Measurements from ENCODE around the gene CAMKV.

CAMKV gene

DNA sequence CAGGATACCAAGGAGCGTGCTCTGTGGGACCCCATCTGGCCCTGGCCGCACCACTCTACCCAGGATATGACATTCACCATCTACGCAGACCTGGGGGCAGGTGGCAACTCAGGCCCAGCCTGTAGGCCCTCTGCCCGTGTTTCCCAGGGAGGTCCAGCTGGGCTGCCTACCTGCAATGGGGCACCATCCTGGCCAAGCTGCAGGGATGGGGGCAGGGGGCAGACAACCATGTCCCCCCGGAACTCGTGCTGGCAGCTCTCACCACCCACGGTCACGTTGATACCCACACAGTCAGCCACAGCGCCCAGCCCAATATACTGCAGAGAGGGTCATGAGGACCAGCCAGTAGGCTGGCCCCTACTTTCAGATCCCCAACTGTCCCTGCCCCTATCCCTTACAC is 26.1 kb upstream of the CAMKV start:
- no peak for DNase-seq (ENCODE audit: low read depth)

DNA sequence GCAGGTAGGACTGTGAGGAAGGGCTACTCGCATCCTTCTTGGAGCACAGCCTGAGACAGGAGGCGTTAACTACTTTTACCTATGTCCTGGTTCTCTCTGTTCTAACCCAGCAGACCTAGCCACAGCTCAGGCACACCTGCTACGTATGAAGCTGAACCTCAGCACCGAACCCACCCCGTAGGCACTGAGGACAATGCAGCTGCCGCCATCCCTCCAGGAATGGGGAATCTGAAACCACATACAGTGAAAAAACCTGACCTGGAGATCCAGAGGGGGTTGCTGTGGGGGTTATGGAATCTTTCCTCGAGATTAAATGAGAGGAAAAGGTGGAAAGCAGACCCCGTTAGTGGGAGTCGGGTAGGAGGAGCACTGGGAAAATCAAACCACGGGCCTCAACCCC is 19.6 kb upstream of the CAMKV start:
- DNase-seq (ENCODE audit: low read depth): no peak

DNA sequence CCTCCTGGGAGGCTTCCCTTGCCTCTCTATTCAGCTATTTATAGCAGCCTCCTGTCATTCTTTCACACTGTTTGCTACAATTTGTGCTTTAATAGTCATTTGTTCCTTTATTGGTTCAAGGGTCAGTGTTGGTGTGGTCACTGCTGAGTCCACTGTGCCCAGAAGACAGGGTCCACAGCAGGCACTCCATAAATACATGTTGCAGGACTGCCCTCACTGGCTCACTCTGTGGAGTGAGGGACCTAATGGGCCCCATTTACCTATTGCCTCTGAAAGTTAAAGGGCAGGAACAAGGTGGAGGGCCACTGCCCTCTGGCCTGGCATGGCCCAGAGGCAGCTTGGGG is 17.2 kb upstream of the CAMKV start:
- DNase-seq (ENCODE audit: low read depth): no peak

DNA sequence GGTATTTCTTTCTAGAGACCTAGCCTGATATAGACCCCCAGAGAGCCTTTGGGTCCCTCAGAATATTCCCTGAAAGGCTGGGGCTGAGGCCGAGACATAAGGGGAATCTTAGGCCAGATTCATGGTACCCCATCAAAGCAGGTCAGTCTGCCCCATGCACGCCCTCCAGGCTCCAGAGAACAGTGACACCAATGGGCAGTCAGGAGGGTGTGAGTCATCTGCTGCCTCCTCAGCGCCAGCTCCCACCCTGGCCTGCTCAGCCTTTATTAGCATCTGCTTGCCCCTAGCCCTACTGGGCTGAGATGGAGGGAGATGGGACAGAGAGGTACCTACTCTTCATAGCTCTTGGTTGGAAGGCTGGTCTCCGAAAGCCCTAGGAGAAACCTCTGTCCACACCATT is 14.3 kb upstream of the CAMKV start:
- no peak for DNase-seq (ENCODE audit: low read depth)

DNA sequence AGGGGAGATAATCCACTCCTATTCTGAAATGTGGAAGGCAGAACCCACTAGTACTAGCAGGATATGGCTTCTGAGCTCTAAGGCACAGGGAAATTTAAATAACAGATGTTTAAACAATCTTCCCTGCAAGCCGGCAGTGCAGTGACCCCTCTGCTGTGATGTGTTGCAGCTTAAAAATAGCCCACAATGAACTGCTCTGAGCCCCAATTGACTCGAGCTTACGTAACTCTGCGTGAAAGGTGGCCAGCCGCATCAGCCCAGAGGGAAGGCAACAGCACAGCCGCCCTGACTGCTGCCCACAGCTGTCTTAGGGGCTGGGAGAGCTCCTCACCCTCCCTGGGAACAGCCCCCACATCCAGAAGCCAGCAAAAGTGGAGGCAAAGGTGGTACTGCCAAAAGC is 12.5 kb upstream of the CAMKV start:
- DNase-seq (ENCODE audit: low read depth): no peak

DNA sequence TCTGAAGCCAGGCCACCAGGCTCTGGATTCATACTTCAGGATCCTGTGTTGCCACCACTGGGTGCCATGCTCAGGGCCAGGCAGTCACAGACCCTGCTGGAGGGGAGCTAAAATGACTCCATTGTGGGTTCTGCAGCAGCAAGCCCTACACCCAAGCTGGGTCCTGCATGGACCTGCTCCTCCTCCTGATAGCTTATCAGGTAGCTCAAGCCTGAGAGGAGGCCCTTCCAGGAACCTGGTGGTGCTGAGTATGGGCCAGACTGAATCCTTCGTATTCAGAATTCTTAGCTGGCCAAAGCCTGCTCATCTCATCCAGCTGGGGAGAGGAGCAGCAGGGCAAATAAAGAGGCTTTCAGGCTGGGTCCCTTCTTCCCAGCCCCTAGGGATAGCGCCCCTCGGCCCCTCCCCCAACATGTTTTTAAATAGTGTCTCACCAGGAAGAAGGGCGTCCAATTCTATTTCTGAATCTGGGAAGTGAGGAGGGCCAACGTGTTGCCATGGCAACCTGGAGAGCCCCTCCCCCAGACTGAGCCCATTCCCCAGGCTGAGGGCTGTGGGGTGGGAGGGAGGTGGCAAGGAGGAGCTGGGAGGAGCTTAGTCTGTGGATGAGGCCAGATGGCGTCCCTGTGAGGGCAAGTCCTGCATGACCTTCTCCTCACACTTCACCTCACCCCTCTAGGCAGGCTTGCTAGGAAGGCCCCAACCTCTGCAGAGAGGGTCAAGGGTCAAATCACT is 11.0 kb upstream of the CAMKV start:
- DNase-seq (ENCODE audit: low read depth): no peak

DNA sequence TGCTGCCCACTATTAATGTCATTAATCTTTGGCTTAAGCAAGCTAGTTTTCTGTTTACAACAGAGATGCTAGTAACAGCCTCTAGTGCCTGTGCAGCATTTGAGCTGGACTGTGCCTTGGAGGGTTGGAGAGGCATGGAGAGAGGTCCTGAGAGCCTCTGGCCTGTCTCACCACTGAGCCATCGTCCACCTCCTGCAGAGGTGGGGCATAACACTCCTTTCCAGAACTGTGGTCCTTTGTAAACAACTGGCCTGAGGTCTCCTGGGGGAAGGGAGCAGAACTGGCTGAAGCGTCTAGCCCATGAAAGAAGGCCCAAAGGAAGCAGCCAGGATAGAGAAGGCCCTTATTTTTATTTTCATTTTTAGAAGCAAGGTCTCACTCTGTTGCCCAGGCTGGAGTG is 10.0 kb upstream of the CAMKV start:
- DNase-seq (ENCODE audit: low read depth): no peak

DNA sequence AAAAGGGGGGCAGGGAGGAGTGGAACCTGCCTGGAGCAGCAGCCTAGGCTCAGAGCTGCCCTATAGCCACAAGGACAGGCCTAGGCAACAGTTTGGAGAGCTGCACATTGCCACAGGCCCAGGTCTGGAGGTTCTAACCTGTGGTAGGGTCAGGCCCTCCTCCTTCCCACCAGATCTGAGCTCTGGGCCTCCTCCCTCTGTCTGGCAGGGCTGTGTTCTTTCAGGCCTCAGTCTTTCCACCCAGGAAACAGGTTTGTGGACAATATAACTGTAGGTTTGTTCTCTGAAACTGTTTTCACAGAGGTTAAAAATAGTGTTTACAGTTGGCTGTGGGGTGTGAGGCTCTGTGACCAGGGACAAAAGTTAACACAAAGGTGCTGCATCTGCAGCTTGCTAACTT is 9.0 kb upstream of the CAMKV start:
- no peak for DNase-seq (ENCODE audit: low read depth)

DNA sequence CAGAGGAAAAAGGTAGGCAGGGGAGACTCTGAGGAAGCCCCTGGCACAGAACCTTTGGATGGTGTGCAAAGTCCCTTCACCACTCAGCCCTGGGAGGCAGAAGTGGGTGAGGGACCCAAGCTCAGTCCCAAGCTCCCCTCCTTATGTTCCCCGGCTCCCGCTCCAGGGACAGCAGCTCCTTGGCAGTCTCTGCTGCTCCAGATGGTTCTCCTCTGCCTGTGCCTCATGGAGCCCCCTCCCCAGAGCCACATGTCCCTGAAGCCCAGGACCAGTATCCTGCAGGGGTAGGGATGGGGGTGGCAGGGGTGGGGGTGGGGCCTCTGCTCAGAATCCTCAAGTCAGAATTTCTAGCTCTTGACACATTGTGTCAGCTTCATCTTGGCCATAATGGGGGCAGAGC is 8.0 kb upstream of the CAMKV start:
- DNase-seq (ENCODE audit: low read depth): no peak

DNA sequence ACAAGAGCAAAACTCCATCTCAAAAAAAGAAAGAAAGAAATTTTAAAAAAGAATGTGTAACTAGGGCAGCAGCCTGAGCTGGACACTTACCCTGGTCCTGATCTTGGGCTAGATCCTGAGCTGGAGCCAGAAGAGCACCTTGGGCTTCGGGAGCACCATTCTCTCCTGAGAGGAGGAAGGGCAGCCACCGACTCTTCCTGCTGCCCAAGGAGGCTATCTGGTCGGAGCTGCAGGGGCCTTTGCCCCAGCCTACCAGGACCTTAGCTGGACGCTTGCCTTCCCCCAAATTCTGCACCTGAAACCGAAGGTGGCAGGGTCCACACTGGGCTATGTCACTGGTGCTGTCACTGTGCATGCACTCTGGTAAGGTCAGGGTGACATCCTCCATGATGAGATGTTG is 6.9 kb upstream of the CAMKV start:
- DNase-seq (ENCODE audit: low read depth): no peak

DNA sequence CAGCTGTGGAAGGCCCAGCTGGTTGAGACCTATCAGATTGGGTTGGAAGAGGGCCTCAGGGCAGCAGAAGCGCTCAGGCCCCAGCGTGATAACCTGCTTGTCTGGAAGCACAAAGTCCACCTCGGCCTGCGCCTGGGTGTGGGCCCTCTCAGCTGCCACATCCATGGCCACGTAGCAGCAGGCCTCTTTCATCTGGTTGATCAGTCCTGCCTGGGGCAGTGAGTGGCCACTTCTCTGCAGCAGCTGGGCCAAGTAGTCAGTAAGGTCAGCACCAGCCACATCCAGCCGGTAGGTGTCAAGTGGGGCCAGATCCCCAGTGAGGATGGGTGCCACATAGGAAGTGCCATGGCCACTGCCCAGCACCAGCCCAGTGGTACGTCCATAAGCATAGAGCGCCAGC is 3.9 kb upstream of the CAMKV start:
- DNase-seq (ENCODE audit: low read depth): no peak

DNA sequence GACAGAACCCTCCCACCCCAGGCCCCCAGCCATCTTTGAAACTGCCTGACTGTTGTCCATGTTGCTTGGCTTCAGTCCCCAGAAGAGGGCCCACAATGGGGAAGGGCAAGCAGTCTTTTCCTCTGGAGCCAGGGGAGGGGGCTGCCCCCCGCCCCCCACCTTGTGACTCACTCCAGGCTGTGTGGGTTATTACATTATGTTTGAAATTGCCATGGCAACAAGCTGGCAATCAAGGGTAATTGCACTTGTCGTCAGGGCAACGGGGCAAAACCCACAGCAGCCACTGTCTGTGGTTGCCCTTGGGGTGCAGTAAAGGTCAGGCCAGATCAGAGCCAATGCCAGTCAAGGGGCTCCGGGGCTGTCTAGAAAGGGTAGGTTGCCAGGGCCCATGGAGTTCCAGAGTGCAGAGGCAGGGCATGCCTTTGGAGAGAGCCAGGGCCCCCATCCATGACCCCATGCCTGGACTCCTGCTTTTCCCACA is 3.1 kb upstream of the CAMKV start:
- peak; percentile 41 for DNase-seq (ENCODE audit: low read depth)

DNA sequence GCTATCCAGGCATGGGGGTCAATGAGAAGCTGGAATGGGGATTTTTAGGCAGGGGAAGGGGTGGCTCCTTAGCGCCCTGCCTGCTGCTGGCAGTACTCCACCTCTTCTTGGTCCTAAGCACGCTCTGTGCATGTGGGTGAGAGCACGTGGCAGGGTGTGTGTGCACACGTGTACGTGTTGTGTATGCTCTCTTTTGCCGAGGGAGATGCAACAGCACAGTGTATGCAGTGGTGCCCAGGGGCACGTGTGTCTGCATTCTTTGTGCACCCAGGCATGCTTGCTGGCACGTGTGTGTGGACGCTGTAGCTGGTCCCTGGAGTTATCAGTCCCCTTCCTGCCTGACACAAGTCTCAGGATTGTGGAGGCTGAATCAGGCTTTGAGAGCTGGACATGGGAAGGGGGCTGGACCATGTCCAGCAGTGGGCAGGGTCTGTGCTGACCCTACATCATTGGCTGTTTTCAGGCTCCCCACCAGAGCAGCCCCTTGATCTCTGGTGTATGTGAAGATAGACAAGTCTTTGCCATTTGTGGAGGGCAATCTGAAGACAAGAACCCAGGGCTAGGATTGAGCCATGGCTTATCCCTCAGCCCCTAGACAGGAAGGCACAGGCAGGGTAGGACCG is 1.9 kb upstream of the CAMKV start:
- DNase-seq (ENCODE audit: low read depth): no peak

DNA sequence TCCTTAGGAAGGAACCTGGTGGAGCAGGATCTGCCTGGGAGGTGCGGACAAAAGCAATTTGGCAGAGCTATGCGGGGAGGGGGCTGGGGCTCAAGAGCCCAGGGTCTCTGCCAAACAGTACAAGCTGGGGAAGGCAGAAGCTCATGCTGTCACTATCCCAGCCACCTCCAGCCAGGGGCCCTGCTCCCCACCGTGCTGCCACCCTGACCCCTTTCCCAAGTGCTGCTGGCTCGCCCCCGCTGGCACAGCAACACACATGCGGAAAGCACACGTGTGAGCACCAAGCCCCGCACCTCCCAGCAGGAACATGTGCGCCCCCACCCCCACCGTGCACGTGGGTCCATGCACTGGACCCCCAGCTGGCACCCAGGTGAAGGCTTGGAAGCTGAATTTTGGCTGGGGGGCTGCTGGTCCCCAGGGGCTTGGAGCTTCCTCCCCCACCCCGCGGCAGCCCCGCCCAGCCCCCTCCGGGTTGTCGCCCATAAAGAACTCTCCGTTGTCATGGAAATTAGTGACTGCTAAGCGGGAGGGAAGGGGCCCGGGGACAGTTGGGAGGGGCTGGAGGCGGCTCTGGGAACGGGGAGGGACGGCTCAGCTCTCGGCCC is 742 bp downstream of the CAMKV start:
- no peak for DNase-seq (ENCODE audit: low read depth)

DNA sequence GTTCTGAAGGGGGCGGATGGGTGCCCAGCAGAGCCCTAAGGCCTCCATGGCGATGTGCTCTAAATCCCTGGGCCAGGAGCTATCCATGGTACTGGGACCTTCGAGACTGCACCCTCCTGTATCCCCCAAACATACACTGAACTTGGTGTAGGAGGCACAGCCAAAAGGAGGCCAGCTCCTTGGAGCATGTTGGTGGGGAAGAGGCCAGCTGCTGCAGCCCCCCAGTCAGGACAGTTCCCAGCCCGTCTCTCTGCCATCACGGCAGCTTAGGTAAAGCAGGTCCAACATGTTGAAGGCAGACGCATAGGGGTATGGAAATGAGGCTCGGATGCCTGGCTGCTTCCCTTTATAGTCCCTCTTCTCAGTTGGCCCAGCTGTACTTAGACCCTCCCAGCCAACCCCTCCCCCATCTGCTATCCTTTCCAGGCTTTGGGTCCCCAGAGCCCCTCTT is 1.8 kb downstream of the CAMKV start:
- DNase-seq (ENCODE audit: low read depth): no peak

DNA sequence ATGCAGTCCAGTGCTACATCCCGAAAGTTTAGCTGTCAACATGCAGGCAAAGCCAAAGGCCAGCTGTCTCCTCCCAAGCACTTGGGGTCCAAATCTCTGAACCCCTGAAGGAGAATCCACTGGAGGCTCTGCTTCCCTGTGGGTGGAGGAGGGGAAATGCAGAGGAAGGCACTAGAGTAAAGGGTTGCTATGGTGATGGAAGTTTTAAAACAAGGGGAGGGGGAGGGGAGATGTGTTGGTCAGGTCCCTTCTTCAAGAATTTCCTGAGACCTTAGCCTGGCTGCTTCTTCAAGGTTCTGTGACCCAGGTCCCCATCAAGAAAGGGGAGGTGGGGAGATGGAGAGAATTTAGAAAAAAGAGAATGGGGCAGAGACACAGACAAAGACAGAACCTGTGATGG is 2.3 kb downstream of the CAMKV start:
- no peak for DNase-seq (ENCODE audit: low read depth)

DNA sequence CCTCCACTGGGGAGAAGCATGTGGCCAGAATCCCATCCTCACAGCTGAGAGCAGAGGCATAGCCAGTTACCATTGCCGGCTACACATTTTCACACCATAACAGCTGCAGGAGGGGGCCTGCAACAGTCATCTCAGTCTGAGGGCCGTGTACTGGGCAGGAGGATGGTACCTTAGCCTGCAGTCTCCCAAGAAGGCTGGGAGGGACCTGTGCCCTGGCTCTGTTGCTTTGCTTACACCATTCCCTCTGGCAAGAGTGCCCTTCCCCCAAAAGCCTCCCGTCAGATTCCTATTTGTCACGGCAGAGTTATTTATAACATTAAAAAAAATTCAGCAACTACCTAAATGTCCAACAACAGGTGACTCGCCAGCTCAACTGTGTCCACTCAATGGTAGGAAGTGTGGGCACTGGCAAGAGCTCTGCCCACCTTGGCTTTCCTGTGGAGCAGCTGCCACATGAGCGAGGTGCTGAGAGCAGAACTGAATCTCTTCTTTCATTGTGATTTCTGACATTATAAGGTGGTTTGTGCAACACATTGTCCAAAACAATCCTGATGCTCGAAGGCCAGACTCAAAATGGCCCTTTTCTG is 4.4 kb downstream of the CAMKV start:
- no peak for DNase-seq (ENCODE audit: low read depth)

DNA sequence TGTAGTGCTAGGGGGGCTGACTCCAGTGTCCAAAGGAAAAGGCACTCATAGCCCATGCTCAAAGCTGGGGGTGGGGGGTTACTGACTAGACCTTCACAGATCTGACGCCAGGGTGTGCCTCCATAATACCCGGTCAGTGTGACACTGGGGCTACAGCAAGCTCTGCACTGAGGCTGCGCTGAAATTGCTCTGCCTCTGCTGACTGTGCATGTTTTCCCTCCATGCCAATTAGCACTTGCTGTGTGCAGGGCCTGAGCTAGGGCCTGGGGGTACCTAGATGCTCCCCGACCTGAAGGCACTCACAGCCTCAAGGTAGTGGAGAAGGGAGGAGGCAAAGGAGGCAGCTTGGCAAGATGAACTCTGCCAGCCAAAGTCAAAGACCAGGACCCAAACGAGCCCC is 5.2 kb downstream of the CAMKV start:
- no peak for DNase-seq (ENCODE audit: low read depth)

DNA sequence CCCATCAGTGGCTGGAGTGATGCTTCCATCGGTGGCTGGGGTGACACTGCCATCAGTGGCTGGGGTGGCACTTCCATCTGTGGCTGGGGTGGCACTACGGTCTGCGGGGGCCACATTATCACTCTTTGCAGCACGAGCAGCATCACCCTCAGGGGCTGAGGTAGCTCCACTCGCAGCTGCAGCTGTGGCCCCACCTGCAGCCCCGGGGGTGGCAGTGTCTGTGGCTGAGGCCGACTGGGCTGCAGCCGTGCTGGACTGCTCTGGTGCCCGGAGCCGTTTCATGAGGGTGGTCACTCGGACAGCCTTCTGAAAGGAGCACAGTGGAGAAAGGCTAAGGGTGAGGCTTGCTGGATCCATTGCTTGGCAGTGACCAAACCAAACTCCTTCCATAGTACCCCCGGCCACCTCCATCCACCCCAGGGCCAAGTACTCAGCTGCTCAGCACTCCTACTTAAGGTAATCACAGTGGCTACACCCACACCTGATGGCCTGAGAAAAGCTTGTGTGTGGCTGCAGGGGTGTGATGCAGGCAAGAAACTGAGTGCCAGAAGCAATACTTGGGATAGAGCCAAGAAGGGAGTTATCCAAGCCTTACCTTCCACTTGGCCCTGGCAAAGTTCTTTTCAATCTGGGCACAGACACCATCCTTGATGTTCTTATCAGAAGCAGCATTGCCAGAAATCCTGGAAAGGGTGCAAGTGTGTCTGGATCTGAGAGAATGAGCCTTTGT is 10.0 kb downstream of the CAMKV start:
- no peak for DNase-seq (ENCODE audit: low read depth)

DNA sequence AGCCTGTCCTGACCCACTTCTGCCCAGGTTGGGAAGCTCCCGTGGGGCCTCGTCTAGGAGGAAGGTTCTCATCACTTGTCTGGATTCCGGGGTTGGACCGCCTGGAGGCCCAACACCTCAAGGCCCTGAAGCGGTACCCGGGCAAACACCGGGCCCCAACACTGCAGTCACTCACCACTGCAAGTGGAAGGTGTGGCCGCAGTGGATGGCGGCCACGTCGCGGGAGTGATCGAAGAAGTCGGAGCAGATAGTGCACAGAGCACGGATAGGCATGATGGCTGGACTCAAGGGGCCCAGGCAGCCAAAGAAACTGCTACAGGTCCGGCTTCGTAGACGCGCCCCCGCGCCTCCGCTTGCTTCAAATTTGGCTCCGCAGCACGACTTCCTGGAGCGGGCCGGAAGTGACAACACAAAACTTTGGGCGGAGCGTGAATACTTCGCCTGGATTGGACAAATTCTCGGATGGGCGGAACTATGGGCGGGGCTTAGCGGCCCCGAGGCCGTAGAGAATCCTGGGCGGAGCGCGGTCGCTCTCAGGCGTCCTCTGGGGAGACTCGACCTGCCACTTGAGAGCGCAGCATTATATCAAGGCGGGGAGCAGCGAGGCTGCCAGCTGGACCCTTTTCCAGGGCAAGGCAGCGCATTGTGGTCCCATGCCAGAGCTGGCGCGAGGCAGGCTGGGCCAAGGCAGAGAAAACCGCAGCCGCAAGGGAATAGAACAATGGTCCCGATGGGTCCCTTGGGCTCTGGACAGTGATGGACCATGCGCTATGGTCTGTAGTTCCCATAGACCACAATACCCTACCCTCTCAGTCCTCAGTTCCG is 13.3 kb downstream of the CAMKV start, which contains the start of gene TRAIP:
TRAIP (minus strand) TSS at position 384 of the 825 bp plus-strand sequence; CDS start at position 273, 111 bp downstream.
- DNase-seq (ENCODE audit: low read depth): peak; percentile 83

DNA sequence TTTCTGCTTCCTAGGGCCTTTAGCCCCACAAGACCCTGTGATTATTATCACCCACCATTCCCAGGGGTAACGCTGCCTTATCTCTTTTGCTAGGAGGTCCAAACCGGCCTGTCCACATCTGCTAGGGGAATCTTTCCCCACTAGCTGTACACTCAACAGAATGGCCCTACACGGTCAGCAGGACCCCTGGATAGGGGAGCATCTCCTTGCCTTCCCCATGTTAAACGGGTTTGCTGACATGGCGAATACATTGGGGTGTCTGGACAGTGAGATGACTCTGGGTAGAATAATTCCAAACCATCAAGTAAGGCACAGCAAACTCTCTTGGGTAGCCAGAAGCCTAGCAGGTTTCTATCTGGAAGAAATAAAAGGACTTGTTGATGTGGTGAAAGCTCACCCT is 14.0 kb downstream of the CAMKV start:
- DNase-seq (ENCODE audit: low read depth): no peak

DNA sequence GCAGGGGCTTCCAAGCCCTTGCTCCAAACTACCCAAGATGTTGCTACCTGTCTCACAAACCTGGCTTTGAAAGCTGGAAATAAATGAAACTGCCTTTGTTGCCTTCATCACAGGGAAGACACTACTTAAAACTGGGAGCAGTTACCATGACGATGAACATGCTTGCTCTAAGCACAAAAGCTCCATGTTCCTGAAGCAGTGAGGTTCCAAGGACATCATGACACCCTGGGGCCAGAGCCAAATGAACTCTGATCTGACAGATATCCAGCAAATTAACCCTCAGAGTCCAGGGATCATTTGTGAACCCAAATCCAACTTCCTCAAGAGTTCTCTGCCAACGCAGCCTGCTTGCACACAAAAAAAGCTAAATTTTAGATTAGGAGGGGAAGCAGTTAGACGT is 24.0 kb downstream of the CAMKV start:
- no peak for DNase-seq (ENCODE audit: low read depth)

Data from T-helper 22 cell (primary cell).